Measurements from ENCODE around the gene CPA5. TPM values are rescaled to one million over a fixed set of nuclear protein-coding genes. Genes with fewer than 3 reads are reported as not detected.

Gene CPA5
- total RNA-seq, 1 experiment from 2014 or later, result not detected

DNA sequence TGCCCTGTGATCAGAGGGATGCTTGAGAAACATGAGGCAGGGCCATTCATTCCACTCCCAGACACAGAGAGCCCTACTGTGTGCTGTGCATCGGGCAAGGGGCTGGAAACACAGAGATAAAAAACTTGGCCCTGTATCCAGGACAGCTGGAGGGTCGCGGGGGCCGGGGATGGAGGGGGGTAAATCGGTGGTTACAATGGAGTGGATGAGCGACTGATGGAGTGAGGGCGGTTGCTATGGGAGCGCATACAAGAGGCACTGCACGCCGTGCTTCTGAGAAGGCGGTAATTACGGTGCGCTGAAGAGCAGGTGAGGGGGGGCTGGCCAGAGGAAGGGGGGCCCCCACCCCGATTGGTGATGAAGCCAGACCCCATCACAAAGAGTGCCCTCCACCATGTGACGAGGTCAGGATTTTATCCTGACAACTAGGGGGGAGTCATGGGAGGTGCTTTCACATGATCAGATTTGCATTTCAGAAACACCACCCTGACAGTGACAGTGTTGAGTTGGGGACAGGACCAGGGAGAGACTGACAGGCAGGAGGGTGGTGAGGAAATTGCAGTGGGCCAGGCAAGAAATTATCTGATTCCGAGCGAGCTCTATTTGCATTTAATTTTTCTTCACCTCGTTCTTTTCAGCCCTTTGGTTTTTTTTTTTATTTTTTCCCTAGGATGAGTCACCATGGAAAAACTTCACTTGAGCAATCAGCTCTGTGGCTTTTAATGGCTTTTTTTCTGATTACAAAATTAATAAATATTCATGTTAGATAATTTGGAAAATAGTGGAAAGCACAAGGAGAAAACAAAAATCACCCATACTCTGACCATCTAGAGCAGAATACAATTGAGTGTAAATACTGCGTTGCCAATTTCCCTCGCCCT is 7.8 kb downstream of the CPA5 start:
- no peak for DNase-seq
- H3K27ac Mint-ChIP-seq, result no peak overlapping the region
- H3K27me3 Mint-ChIP-seq (ENCODE audit: low read depth), result peaks cover 5% of the 10 kb centered on the region; the same call in 1 of the 2 replicates
- TF ChIP-seq CTCF (conservative IDR thresholded peaks at IDR 0.05), result no peak
- H3K4me2 ChIP-seq (ENCODE audit: insufficient read depth, insufficient read length, low read length), result no peak overlapping the region
- no peak overlapping the region for H2AFZ ChIP-seq (ENCODE audit: low read length)
- H3K14ac ChIP-seq (ENCODE audit: insufficient read depth, low read length), result no peak overlapping the region
- no peaks in the 10 kb centered on the region for H3K79me1 ChIP-seq (ENCODE audit: insufficient read depth, low read depth, low read length, poor library complexity, severe bottlenecking)
- H3K4ac ChIP-seq (ENCODE audit: low read depth, low read length), result no peak overlapping the region
- no peak overlapping the region for H3T11ph ChIP-seq (ENCODE audit: low read length)
- no peak overlapping the region for H3K18ac ChIP-seq (ENCODE audit: insufficient read length, low read depth, low read length)
- H3K36me3 Mint-ChIP-seq (ENCODE audit: insufficient read depth in 1 of 3, low read depth in 3 of 3), result no peaks in the 10 kb centered on the region
- no peak overlapping the region for H4K8ac ChIP-seq (replicated peaks; ENCODE audit: insufficient read length, low read depth, low read length)
- no peak overlapping the region for H3K27ac ChIP-seq (ENCODE audit: insufficient read length, low read depth, low read length)
- H4K20me1 ChIP-seq (ENCODE audit: control insufficient read depth, insufficient read depth, insufficient read length), result no peaks in the 10 kb centered on the region
- no peak overlapping the region for H2AK5ac ChIP-seq (ENCODE audit: insufficient read length, low read length)
- no peaks in the 10 kb centered on the region for H3K9me3 ChIP-seq (ENCODE audit: control insufficient read depth, low read depth, low read length)
- H3K27me3 ChIP-seq (ENCODE audit: insufficient read depth, low read length), result no peaks in the 10 kb centered on the region
- no peak overlapping the region for H2BK12ac ChIP-seq (ENCODE audit: insufficient read length, low read depth, low read length)
- H3K4me1 ChIP-seq (ENCODE audit: insufficient read depth, low read length), result peaks cover 10% of the 10 kb centered on the region; the same call in 1 of the 2 replicates
- no peak overlapping the region for H4K91ac ChIP-seq (ENCODE audit: insufficient read length, low read depth, low read length)
- no peaks in the 10 kb centered on the region for H3K79me2 ChIP-seq (ENCODE audit: insufficient read depth, low read length)
- no peak overlapping the region for H2BK15ac ChIP-seq (ENCODE audit: low read depth, low read length)
- H3K23me2 ChIP-seq (ENCODE audit: insufficient read length, low read depth, low read length, poor library complexity, severe bottlenecking), result no peaks in the 10 kb centered on the region
- H3K4me3 Mint-ChIP-seq, result peak overlapping the region in 1 of 2 experiments; percentile 36; a peak in 1 of 5 replicates
- no peak overlapping the region for H3K9ac ChIP-seq (ENCODE audit: extremely low read depth, insufficient read length, low read length)
- H3K56ac ChIP-seq (ENCODE audit: insufficient read length, low read depth, low read length), result no peak overlapping the region
- H3K9me3 Mint-ChIP-seq, result no peaks in the 10 kb centered on the region
- no peak overlapping the region for H4K5ac ChIP-seq (ENCODE audit: insufficient read length, low read depth, low read length)
- WGBS (ENCODE audit: extremely low coverage, insufficient read length, low lambda C conversion rate), result no CpG with 5 or more reads among the region's 20 CpGs
- no peak overlapping the region for H2BK20ac ChIP-seq (ENCODE audit: low read depth, low read length, poor library complexity, severe bottlenecking)
- H3K4me1 Mint-ChIP-seq, result peaks cover 43 to 51% of the 10 kb centered on the region in 2 experiments
- H2BK120ac ChIP-seq (ENCODE audit: low read depth, low read length, poor library complexity, severe bottlenecking), result no peak overlapping the region
- H2BK5ac ChIP-seq (ENCODE audit: insufficient read length, low read length), result no peak overlapping the region
- no peak overlapping the region for H3K23ac ChIP-seq (ENCODE audit: insufficient read length, low read depth, low read length)
